Activated T-helper 1 cell treated with anti-CD3 and anti-CD28 coated beads, Interleukin-12 subunit alpha, Interleukin-12 subunit beta, Interleukin-2, Interleukin-4 antibody, amounts not matched to agents 30 ng/mL and 10 ng/mL and 1 ng/mL, durations not matched to agents 14 hours and 24 hours and 36 hours (primary cell): ENCODE data around the gene TBCB. TPM values are rescaled to one million over a fixed set of nuclear protein-coding genes. Genes with fewer than 3 reads are reported as not detected.
A peak's percentile ranks its signal among the peaks of the same experiment; 100 is the strongest.

Source experiments
- DNase-seq: peaks from one replicate; pipeline ENCODE4 v3.0.0; 2021; ENCODE audit warnings: low spot score
- H3K27ac Mint-ChIP-seq: one replicate; pipeline ENCODE4 v1.8.0; 2021; ENCODE audit warnings: mild to moderate bottlenecking, mixed read lengths
- H3K27me3 Mint-ChIP-seq: one replicate; pipeline ENCODE4 v1.8.0; 2022; ENCODE audit warnings: mild to moderate bottlenecking, moderate library complexity, mixed read lengths; ENCODE audit not compliant: insufficient read depth
- H3K36me3 Mint-ChIP-seq: one replicate; pipeline ENCODE4 v1.8.0; 2021; ENCODE audit warnings: low read depth, mixed read lengths
- H3K4me1 Mint-ChIP-seq: one replicate; pipeline ENCODE4 v1.8.0; 2021; ENCODE audit warnings: low read depth, mixed read lengths
- H3K4me3 Mint-ChIP-seq: one replicate; pipeline ENCODE4 v1.8.0; 2021; ENCODE audit warnings: mild to moderate bottlenecking, moderate library complexity, mixed read lengths
- H3K9me3 Mint-ChIP-seq: one replicate; pipeline ENCODE4 v1.8.0; 2021; ENCODE audit warnings: mixed read lengths
- intact Hi-C: fragments of 100-400 bp; cut with micrococcal nuclease; formaldehyde crosslinking; loops from one replicate; pipeline ENCODE4 v1.15.1; 2024
- total RNA-seq: library from RNA; stranded (reverse); gene quantifications from 2 replicates; pipeline ENCODE4 v1.2.3, GENCODE V29; 2022

The TBCB gene
- total RNA-seq, 1 donor from 2014 or later, result 143 TPM

DNA sequence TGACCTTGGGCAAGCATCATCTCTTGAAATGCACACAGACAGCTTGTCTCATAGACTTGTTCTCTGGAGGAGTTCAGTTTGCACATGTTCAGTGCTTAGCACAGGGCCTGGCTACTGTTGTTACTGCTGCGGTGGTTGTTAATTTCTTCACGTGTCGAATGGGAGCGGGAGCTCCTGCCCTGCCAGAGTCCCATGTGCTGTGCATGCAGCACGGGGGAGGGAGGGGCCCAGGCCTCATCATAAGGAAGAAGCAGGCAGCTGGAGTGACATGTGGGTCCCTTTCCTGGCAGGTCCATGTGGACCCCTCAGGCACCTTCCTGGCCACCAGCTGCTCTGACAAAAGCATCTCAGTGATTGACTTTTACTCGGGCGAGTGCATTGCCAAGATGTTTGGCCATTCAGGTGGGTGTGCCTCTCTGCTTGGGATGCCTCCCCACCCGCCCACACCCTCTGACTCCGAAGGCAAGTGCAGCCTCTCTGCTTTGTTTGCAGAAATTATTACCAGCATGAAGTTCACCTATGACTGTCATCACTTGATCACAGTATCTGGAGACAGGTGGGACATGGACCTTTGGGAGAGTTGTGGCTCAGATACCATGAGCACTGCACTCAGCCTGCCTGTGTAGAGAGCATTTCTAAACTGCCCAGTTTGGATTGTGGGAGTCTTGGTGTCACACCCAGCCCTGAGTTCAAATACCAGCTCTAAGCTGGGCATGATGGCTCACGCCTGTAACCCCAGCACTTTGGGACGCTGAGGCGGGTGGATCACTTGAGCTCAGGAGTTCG is 24.2 kb upstream of the TBCB start:
- Mint-ChIP-seq H3K9me3 (no peaks in the 10 kb centered on the region), H3K4me1 (peaks cover 15% of the 10 kb centered on the region), H3K4me3 (no peak overlapping the region), H3K27ac (no peak overlapping the region), H3K36me3 (peaks cover 31% of the 10 kb centered on the region), H3K27me3 (no peaks in the 10 kb centered on the region)
- no peak for DNase-seq
- intact Hi-C loops, result no loop called here

DNA sequence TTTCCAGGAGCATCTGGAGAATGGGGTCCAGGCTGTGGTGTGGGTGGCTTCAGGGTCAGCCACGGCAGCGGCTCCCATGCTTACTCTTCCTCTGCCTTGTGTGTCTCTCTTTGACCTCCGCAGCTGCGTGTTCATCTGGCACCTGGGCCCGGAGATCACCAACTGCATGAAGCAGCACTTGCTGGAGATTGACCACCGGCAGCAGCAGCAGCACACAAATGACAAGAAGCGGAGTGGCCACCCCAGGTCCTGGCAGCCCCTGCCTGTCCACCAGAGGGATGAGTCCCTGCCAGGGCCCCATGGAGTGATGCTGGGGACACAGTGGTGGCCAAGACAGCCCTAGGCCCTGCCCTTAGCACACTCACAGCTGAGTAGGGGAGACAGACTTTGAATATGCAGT is 22.7 kb upstream of the TBCB start:
- Mint-ChIP-seq H3K4me1 (peaks cover 15% of the 10 kb centered on the region), H3K27ac (no peak overlapping the region), H3K4me3 (no peak overlapping the region), H3K36me3 (peaks cover 35% of the 10 kb centered on the region), H3K9me3 (no peaks in the 10 kb centered on the region), H3K27me3 (no peaks in the 10 kb centered on the region)
- no peak for DNase-seq
- intact Hi-C loops, result no loop called here

DNA sequence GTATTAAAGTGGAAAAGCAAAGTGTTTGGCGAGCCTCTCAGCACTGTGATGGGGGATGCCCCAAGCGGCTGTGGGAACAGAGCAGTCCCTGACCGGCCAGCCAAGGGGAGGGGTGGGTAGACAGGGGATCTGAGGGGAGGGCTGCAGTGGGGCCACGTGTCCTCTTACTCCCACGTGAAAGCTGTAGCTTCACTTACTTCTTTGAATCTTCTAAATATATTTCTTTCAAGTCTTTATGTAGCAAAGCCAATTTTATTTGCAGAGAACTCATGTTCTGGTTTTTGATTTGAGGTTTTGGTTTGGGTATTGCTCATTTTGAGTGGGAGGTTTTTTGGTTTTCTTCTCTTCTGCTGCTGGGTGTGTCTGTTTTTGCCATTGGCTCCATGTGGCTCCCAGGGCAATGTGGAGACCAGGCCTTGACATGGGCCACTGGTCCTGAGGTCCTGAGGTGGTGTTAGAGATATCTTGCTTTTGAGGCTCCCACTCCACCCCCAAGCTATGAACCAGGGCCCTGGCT is 22.1 kb upstream of the TBCB start:
- no peak for DNase-seq
- Mint-ChIP-seq H3K4me1 (peaks cover 15% of the 10 kb centered on the region), H3K27ac (peak overlapping the region; percentile 78), H3K27me3 (no peaks in the 10 kb centered on the region), H3K9me3 (no peaks in the 10 kb centered on the region), H3K4me3 (no peak overlapping the region), H3K36me3 (peaks cover 32% of the 10 kb centered on the region)
- intact Hi-C loops, result loop anchor here (1.0 kb wide), 4 partner anchors 22 to 46 kb away; partner anchors contain the start of genes TBCB, THAP8 and WDR62

DNA sequence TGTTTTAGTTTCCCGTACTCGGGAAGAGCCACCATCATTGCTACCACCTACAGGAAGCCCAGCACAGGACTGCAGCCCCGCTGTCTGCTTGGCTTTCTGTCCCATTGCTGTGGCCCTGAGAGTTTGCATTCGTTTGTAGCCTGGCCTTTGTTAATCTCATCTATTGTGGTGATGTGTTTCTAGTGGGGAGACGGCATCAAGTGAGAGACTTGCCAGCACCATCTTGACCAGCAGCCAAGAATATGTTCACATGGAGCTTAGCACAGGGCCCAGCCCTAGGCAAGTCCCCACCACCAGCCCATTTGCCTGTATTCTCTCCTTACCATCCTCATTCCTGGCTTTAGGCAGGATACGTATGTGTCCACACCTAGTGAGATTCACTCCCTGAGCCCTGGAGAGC is 21.6 kb upstream of the TBCB start:
- Mint-ChIP-seq H3K27ac (peak overlapping the region; percentile 78), H3K4me3 (no peak overlapping the region), H3K27me3 (no peaks in the 10 kb centered on the region), H3K4me1 (peaks cover 15% of the 10 kb centered on the region), H3K36me3 (peaks cover 33% of the 10 kb centered on the region), H3K9me3 (no peaks in the 10 kb centered on the region)
- intact Hi-C loops, result loop anchor here (1.0 kb wide), 4 partner anchors 22 to 46 kb away; partner anchors contain the start of genes TBCB, THAP8 and WDR62
- DNase-seq, result no peak

DNA sequence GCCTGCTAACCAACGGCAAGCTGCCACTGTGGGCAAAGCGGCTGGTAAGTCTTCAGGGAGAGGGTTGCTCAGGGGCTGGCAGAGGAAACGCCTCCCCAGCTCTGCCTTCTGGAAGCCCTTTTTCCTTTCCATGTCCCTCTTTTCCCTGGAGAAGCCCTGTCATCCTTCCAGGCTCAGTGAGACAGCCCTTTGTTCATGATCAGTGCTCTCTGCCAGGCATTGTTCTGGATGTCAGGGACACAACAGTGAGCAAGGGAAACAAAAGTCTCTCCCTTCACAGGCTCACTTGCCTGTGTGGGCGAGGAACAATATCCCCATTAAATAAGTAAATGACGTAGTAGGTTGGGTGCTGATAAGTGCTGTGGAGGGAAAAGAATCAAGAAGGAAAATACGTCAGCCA is 18.2 kb upstream of the TBCB start:
- Mint-ChIP-seq H3K27me3 (no peaks in the 10 kb centered on the region), H3K9me3 (no peaks in the 10 kb centered on the region), H3K4me3 (no peak overlapping the region), H3K27ac (no peak overlapping the region), H3K4me1 (peaks cover 15% of the 10 kb centered on the region), H3K36me3 (peaks cover 21% of the 10 kb centered on the region)
- DNase-seq, result no peak
- intact Hi-C loops, result no loop called here

DNA sequence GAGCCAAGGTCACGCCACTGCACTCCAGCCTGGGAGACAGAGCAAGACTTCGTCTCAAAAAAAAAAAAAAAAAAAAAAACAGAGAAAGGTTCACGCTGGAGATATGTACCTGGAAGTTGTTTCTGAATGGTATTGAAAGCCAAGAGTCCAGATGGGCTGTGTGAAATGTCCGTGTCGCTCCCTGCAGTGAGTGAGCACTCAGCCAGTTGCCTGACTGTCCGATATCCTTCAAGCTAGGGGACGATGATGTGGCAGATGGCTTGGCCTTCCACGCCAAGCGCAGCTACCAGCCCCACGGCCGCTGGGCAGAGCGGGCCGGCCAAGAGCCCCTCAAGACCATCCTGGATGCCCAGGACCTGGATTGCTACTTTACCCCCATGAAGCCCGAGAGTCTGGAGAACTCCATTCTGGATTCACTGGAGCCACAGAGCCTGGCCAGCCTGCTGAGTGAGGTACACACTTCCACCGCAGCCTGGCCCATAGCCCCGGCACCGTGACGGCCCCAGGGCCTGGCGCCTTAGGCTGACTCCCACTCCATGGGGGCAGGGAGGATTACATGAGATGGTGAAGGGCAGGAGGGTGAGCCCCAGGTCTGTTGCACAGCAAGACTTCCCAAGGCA is 16.0 kb upstream of the TBCB start:
- Mint-ChIP-seq H3K9me3 (no peaks in the 10 kb centered on the region), H3K27ac (no peak overlapping the region), H3K4me1 (no peaks in the 10 kb centered on the region), H3K27me3 (no peaks in the 10 kb centered on the region), H3K4me3 (no peak overlapping the region), H3K36me3 (peaks cover 17% of the 10 kb centered on the region)
- no peak for DNase-seq
- intact Hi-C loops, result no loop called here

DNA sequence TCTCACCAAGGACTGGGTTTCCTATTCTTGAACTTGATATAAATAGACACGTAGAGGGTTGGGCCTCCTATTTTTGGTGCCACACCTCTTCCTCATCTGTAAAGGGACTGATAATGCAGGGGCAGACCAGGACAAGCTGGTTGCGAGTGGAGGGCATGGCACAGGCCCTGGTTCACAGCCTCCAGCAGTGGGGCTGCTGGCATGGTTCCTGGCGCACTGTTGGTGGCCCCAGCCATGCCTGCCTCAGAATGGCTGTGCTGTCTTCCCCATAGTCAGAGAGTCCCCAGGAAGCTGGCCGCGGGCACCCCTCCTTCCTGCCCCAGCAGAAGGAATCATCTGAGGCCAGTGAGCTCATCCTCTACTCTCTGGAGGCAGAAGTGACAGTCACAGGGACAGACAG is 14.8 kb upstream of the TBCB start:
- H3K9me3 Mint-ChIP-seq, result no peaks in the 10 kb centered on the region

DNA sequence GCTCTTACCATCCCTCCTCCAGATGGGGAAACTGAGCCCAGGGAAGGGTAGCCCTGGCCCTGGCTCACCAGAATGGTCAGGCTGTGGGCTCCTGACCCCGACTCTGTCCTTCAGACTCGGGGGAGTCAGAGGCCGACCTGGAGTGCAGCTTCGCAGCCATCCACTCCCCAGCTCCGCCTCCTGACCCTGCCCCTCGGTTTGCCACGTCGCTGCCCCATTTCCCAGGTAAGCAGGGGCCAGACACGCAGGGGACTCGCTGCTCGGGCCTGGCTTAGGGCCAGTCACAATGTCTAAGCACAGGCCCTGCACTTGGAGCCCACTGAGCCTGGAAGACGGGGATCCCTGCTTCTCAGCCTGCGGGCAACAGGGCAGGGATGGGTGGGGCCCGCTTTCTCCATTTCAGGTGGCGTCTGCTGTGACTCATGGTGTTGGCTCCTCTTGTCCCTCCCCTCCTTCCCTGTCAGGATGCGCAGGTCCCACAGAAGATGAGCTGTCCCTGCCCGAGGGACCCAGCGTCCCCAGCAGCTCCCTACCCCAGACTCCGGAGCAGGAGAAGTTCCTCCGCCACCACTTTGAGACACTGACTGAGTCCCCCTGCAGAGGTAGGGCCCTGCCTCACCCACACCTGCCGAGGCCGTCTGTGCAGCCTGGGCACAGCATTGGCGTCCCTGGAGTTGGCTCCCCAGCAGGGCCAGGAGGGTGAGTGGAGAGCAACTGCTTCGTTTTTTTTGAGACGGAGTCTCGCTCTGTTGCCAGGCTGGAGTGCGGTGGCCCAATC is 13.5 kb upstream of the TBCB start:
- no peak for DNase-seq
- no peak overlapping the region for H3K4me3 Mint-ChIP-seq
- no peak overlapping the region for H3K27ac Mint-ChIP-seq
- H3K27me3 Mint-ChIP-seq, result no peaks in the 10 kb centered on the region
- intact Hi-C loops, result no loop called here
- peaks cover 17% of the 10 kb centered on the region for H3K36me3 Mint-ChIP-seq
- H3K4me1 Mint-ChIP-seq, result no peaks in the 10 kb centered on the region
- H3K9me3 Mint-ChIP-seq, result no peaks in the 10 kb centered on the region

More for the DNA sequence above, 14.8 kb upstream of the TBCB start:
- H3K36me3 Mint-ChIP-seq, result peaks cover 17% of the 10 kb centered on the region
- DNase-seq, result no peak
- H3K27me3 Mint-ChIP-seq, result no peaks in the 10 kb centered on the region
- H3K27ac Mint-ChIP-seq, result no peak overlapping the region
- H3K4me1 Mint-ChIP-seq, result no peaks in the 10 kb centered on the region
- intact Hi-C loops, result no loop called here
- no peak overlapping the region for H3K4me3 Mint-ChIP-seq

DNA sequence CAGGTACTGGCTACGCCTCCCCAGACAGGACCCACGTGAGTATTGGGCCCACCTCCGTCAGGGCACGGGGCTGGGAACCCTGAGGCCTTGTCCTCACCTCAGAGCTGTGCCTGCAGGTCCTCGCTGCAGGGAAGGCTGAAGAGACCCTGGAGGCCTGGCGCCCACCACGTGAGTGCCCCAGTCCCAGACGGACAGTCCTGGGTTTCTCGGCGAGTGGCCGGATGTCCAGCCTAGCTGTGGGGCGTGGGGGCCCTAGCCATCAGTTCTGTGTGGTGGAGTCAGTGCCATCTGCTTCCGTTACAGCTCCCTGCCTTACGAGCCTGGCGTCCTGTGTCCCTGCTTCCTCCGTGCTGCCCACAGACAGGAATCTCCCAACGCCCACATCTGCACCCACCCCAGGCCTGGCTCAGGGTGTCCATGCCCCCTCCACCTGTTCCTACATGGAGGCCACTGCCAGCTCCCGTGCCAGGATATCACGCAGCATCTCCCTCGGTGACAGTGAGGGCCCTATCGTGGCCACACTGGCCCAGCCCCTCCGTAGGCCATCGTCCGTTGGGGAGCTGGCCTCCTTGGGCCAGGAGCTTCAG is 12.1 kb upstream of the TBCB start:
- H3K4me3 Mint-ChIP-seq, result no peak overlapping the region
- no peak for DNase-seq
- intact Hi-C loops, result no loop called here
- no peaks in the 10 kb centered on the region for H3K27me3 Mint-ChIP-seq
- peaks cover 13% of the 10 kb centered on the region for H3K36me3 Mint-ChIP-seq
- H3K27ac Mint-ChIP-seq, result no peak overlapping the region
- no peaks in the 10 kb centered on the region for H3K4me1 Mint-ChIP-seq
- no peaks in the 10 kb centered on the region for H3K9me3 Mint-ChIP-seq

DNA sequence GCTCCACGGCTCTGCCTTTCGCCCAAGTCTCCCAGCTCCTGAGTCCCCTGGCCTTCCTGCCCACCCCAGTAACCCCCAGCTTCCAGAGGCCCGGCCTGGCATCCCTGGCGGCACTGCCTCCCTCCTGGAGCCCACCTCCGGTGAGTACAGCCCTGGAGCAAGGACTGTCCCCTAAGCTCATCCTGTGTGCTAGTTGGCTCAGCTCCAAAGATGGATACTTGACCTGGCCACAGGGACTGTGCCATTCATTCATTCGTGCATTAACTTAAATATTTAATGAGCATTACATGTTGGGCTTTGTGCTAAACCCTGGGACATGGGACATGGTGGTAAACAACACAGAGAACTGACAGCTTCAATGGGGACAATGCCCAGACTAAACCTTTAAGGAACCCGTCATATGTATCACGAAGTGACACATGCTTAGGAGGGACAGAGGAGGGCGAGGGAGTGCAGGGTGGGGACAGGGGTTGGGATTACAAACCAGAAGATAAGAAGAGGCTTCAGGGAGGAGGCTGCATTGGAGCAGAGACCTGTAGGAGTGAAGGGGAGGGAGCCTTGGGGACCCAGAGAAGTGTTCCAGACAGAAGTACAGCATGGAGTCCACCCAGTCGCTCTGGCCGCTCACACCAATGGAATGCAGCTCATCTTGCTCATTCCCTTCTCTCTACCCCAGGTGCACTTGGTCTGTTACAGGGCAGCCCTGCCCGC is 11.3 kb upstream of the TBCB start:
- Mint-ChIP-seq H3K27ac (no peak overlapping the region), H3K27me3 (no peaks in the 10 kb centered on the region)

DNA sequence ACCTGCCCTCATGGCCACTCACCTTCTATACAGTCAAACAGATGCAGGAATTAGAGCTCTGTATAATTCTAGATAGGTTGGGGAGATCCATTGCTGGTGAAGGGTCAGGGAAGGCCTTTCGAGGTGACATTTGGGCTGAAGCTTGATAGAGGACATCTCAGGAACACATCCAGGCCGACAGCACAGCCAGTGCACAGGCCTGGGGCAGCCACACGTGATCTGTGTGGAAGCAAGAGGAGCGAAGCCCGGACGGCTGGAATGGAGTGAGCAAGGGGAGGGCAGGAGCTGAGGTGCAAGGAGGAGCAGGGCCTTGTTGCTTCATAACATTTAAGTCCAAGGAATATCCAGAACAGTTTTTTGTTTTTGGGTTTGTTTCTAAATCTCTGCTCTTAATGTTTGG is 8.8 kb upstream of the TBCB start:
- Mint-ChIP-seq H3K4me3 (no peak overlapping the region), H3K4me1 (no peaks in the 10 kb centered on the region), H3K9me3 (no peaks in the 10 kb centered on the region), H3K36me3 (peaks cover 9% of the 10 kb centered on the region), H3K27ac (peak overlapping the region; percentile 43), H3K27me3 (no peaks in the 10 kb centered on the region)
- intact Hi-C loops, result no loop called here
- no peak for DNase-seq

More for the DNA sequence above, 11.3 kb upstream of the TBCB start:
- Mint-ChIP-seq H3K9me3 (no peaks in the 10 kb centered on the region), H3K4me1 (no peaks in the 10 kb centered on the region), H3K36me3 (peaks cover 9% of the 10 kb centered on the region), H3K4me3 (no peak overlapping the region)
- intact Hi-C loops, result no loop called here
- no peak for DNase-seq

DNA sequence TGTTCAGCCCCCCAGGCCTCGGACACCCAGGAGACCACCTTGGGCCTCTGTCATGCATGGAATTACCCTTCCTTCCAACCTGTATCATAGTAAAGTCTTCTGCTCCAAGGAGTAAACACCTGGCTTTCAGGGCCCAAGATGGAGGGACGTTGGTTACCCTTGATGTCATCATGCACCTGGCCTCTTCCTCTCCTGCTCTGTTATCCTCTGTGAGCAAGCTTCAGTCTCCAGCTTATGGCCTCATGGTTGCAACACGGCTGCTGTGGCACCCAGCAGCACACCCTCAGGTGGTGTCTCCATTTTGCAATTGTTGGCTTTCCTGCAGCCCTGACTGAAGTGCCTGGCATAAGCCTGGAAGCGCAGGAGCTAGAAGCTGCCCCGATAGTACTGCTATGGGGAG is 8.3 kb upstream of the TBCB start:
- Mint-ChIP-seq H3K9me3 (no peaks in the 10 kb centered on the region), H3K27ac (no peak overlapping the region), H3K4me3 (no peak overlapping the region), H3K27me3 (no peaks in the 10 kb centered on the region), H3K4me1 (no peaks in the 10 kb centered on the region), H3K36me3 (peaks cover 10% of the 10 kb centered on the region)
- no peak for DNase-seq
- intact Hi-C loops, result no loop called here
